ENCODE measurements around the gene KRTAP22-1.

Gene KRTAP22-1

GRCh38 chr21:30628109-30628508 is 27.2 kb downstream of the KRTAP22-1 start:
- DNase-seq = no peak

DNA sequence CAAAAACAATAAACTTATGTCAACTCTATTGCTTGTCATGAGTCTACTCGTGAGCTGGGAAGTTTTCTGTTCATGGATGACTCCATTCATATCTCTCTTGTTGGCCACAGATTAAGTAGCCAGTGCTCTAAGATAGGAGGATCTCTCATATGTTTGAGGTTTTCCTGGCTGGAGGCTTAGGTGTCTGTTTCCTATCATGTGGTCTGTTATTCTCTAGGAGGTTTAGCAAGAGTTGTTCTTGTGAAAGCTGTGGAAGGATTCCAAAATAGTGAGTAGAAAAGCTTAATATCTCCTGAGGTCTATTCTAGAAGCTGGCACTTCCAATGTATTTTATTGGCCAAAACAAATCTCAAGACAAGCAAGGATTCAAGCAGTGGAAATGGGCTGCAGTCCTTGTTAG is 28.3 kb downstream of the KRTAP22-1 start:
- no peak for DNase-seq

DNA sequence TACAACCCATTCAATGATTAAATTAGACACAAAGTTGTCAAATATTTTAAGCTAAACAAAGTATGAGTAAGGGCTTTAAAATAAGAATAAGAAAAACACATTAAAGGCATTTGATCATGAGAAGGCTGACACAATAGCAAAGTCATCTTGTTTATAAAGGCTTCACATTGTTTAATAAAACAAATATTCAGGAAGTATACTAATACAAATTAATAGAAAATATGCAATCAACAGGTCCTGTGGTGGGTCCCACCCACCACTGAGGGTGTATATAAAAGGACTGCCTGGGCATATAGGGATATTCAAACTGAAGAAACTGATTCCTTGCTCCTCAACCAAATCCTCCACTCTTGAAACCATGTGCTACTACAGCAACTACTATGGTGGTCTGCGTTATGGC is 34.0 kb downstream of the KRTAP22-1 start, which contains the start of gene KRTAP20-2:
KRTAP20-2 (plus strand) TSS at position 301 of the 400 bp plus-strand sequence; CDS start at position 359, 58 bp downstream.
- no peak for DNase-seq

DNA sequence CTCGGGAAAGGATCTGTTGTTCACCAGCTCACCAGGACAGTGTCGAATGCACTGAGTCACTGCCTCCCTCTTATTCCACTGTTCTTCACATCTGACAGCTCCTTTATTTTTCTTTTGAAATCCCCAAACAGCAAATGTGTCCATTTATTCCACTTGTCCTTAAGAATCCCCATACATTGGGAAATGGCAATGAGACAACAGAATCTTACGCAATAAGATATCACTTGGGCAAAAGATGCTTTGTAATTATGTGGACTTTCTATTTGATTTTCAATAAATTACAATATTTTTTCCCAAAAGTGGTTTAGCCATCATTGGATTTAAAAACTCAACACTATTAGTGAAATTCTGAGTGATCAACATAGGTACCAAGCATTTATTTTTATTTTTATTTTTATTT is 37.8 kb downstream of the KRTAP22-1 start:
- DNase-seq = no peak

DNA sequence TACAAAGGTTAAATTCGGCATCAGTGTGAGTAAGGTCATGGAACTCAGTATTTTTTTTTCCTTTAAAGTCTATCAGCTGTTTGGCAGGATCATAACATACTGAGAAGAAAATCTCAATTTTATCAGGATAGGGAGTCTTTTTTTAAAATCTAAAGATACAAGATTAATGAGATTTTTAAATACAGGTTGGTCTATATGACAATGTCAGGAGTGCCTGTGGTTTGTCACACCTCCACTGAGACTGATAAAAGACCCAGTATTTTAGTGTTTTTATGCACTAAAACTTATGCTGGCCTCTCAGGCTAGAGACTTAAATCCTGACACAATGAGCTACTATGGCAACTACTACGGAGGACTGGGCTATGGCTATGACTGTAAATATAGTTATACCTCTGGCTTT is 41.7 kb downstream of the KRTAP22-1 start, which contains the start of gene KRTAP20-3:
KRTAP20-3 (plus strand) TSS at position 301 of the 400 bp plus-strand sequence.
- no peak for DNase-seq

- no peak for DNase-seq
Observed at GRCh38 chr21:30646904-30647414, 46.1 kb downstream of the KRTAP22-1 start.
